Body of pancreas (tissue), 4 donors: Measurements from ENCODE around the gene SMAD4.

ENCODE experiments used
- POLR2A ChIP-seq, 3 donors: fragments of 450-650 bp; IDR thresholded peaks; one replicate each; pipeline ENCODE4 v1.6.1; 2016; ENCODE audit warnings: antibody characterized with exemption in 3 of 3, mild to moderate bottlenecking in 2 of 3
- TF ChIP-seq, protein P1 (sequence below), 7 experiments: fragments of 450-650 bp in 4 of 7; fragments of 200-600 bp in 3 of 7; sonication (generic) in 3 of 7; IDR thresholded peaks; one replicate each; pipeline ENCODE4 v1.5.1; 2016 to 2019; ENCODE audit warnings: antibody characterized with exemption in 7 of 7

- TF ChIP-seq, protein P1, sequence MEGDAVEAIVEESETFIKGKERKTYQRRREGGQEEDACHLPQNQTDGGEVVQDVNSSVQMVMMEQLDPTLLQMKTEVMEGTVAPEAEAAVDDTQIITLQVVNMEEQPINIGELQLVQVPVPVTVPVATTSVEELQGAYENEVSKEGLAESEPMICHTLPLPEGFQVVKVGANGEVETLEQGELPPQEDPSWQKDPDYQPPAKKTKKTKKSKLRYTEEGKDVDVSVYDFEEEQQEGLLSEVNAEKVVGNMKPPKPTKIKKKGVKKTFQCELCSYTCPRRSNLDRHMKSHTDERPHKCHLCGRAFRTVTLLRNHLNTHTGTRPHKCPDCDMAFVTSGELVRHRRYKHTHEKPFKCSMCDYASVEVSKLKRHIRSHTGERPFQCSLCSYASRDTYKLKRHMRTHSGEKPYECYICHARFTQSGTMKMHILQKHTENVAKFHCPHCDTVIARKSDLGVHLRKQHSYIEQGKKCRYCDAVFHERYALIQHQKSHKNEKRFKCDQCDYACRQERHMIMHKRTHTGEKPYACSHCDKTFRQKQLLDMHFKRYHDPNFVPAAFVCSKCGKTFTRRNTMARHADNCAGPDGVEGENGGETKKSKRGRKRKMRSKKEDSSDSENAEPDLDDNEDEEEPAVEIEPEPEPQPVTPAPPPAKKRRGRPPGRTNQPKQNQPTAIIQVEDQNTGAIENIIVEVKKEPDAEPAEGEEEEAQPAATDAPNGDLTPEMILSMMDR (IDR thresholded peaks at IDR 0.05), result no peak
- no peak for TF ChIP-seq POLR2A (IDR thresholded peaks at IDR 0.05)
Observed at GRCh38 chr18:51069885-51070284, 39.9 kb downstream of the SMAD4 start.
